Heart left ventricle (tissue), 16 donors: Measurements from ENCODE around the gene CPNE4. TPM values are rescaled to one million over a fixed set of nuclear protein-coding genes. Genes with fewer than 3 reads are reported as not detected.

Source experiments
- ATAC-seq, 4 donors: fragments of 200-7000 bp; cut with Tn5 transposase; one replicate each; pipeline ENCODE4 v1.9.1; 2020 to 2022; ENCODE audit warnings: moderate library complexity in 4 of 4, mild to moderate bottlenecking in 3 of 4, moderate number of reproducible peaks in 1 of 4
- DNase-seq, 5 donors: peaks; one replicate each; pipeline ENCODE4 v3.0.0-alpha.2; 2020
- H3K27ac ChIP-seq, 12 donors: fragments of 200-600 bp; sonication (generic) in 4 of 12; one replicate each; pipeline versions ENCODE4 v1.5.0 to v1.8.0; 2016 to 2022; ENCODE audit warnings: mild to moderate bottlenecking in 2 of 12
- H3K27me3 ChIP-seq, 9 donors: fragments of 200-600 bp; sonication (generic) in 2 of 9; one replicate each; pipeline versions ENCODE4 v1.5.1 to v1.8.0; 2016 to 2022; ENCODE audit warnings: mild to moderate bottlenecking in 3 of 9
- H3K36me3 ChIP-seq, 9 donors: fragments of 200-600 bp; sonication (generic) in 2 of 9; one replicate each; pipeline versions ENCODE4 v1.5.0 to v1.8.0; 2018 to 2022; ENCODE audit warnings: mild to moderate bottlenecking in 2 of 9
- H3K4me1 ChIP-seq, 12 donors: fragments of 200-600 bp; sonication (generic) in 4 of 12; one replicate each; pipeline versions ENCODE4 v1.5.0 to v1.8.0; 2016 to 2022; ENCODE audit warnings: mild to moderate bottlenecking in 3 of 12
- H3K4me3 ChIP-seq, 12 donors: fragments of 200-600 bp; sonication (generic) in 4 of 12; one replicate each; pipeline versions ENCODE4 v1.5.0 to v1.8.0; 2017 to 2022; ENCODE audit warnings: mild to moderate bottlenecking in 9 of 12, moderate library complexity in 4 of 12
- H3K9me3 ChIP-seq, 12 donors: fragments of 200-600 bp; sonication (generic) in 4 of 12; one replicate each; pipeline versions ENCODE4 v1.5.0 to v1.8.0; 2016 to 2022; ENCODE audit warnings: mild to moderate bottlenecking in 1 of 12
- POLR2A ChIP-seq, 2 donors: fragments of 450-650 bp; IDR thresholded peaks; one replicate each; pipeline ENCODE4 v1.6.1; 2017; ENCODE audit warnings: antibody characterized with exemption in 2 of 2, mild to moderate bottlenecking in 2 of 2, moderate library complexity in 2 of 2
- WGBS, 4 donors: extraction: QIAGEN DNeasy Blood & Tissue Kit in 2 of 4; methylation state at CpG; one replicate each; pipeline versions ENCODE4 v1.1.5 to v1.1.7; 2013 to 2018; 5-methylcytosine and 5-hydroxymethylcytosine counted together
- intact Hi-C, 10 donors: fragments of 100-400 bp; cut with DNase I; formaldehyde crosslinking; loops; one replicate each; pipeline versions ENCODE4 v1.11.1 to v1.14.2; 2022
- polyA plus RNA-seq, 2 donors: library from polyadenylated mRNA; stranded (reverse); fragments of 200-250 nt; gene quantifications; one replicate each; pipeline ENCODE4 v1.2.3, GENCODE V29; 2013
- total RNA-seq, 9 donors: library from RNA; depleted of rRNA in 2 of 9; stranded (reverse); fragments of >200 nt in 2 of 9; fragmentation: NEBNext Ultra II Directional in 3 of 9; extraction: Animal tissue kit (Norgen Biotek cat#: 25700) in 3 of 9; gene quantifications; one replicate each; pipeline versions ENCODE4 v1.1.0 to v1.2.4, GENCODE V29; 2016 to 2023
- TF ChIP-seq, protein P1 (sequence below), 12 donors: fragments of 200-600 bp; sonication (generic) in 4 of 12; IDR thresholded peaks; one replicate each; pipeline versions ENCODE4 v1.5.0 to v1.8.0; 2018 to 2022; ENCODE audit warnings: antibody characterized with exemption in 12 of 12, mild to moderate bottlenecking in 5 of 12
- donor health status: ischemic (EF 13 %, LVEDD 7.1; RV severe dilation, severe dysfunction).
- donor health status: healthy with polysubstance abuse.
- donor health status: DM: no; HTN: yes; CAD: no.
- donor health status: DM: no; HTN: no; CAD: no.
- donor health status: ischemic (EF 25% LVEDD 6.9; RV normal size, moderate dysfunction).
- donor health status: ischemic (EF 25% LVEDD 5.7; RV mildly dilated, moderate dysfunction).
- donor health status: healthy.
- donor health status: DM: yes; HTN: yes; CAD: no.
- donor health status: ischemic (EF 35%, LVEDD 5.7; RV mildly dilated, moderate dysfunction).
- donor health status: nonischemic (EF 11% LVEDD 7.7; RV severe dilation, severe dysfunction).
- donor health status: DM: yes; HTN: yes; CAD: no.
- donor health status: PGD.
- donor health status: ischemic (EF 29% LVEDD 5.4; RV normal size, mild dysfunction).
- donor health status: nonischemic (EF 23%, LVEDD 6.1; RV moderate dilation, normal function).

Gene CPNE4
- total and polyA plus RNA-seq, 11 donors = 1.7 to 99.7 (median 24.9) TPM

DNA sequence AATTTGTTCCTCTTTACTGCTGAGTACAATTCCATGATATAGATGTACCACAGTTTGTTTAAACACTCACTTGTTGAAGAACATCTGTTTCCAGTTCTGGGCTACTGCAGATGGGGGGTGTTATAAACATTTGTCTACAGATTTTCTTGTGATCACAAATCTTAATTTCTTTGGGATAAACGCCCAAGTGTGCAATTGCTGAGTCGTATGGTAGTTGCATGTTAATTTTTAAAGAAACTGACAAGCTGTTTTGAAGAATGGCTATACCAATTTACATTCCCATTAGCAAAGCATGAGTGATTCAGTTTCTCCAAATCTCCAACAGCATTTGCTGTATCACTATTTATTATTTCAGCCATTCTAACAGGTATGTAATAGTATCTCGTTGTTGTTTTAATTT, 290.0 kb downstream of the CPNE4 start:
- Histone ChIP-seq H3K36me3 (no peaks in the 10 kb centered on the region), H3K27me3 (no peaks in the 10 kb centered on the region), H3K9me3 (peaks cover 0 to 5% (median 0%) of the 10 kb centered on the region in 12 donors), H3K4me1 (no peaks in the 10 kb centered on the region), H3K4me3 (no peak overlapping the region), H3K27ac (no peak overlapping the region)
- WGBS, 4 donors = 64 to 72% (median 69%) methylated on average over 3 of the region's 3 CpGs
- TF ChIP-seq POLR2A (IDR thresholded peaks at IDR 0.05) = no peak
- TF ChIP-seq, protein P1, sequence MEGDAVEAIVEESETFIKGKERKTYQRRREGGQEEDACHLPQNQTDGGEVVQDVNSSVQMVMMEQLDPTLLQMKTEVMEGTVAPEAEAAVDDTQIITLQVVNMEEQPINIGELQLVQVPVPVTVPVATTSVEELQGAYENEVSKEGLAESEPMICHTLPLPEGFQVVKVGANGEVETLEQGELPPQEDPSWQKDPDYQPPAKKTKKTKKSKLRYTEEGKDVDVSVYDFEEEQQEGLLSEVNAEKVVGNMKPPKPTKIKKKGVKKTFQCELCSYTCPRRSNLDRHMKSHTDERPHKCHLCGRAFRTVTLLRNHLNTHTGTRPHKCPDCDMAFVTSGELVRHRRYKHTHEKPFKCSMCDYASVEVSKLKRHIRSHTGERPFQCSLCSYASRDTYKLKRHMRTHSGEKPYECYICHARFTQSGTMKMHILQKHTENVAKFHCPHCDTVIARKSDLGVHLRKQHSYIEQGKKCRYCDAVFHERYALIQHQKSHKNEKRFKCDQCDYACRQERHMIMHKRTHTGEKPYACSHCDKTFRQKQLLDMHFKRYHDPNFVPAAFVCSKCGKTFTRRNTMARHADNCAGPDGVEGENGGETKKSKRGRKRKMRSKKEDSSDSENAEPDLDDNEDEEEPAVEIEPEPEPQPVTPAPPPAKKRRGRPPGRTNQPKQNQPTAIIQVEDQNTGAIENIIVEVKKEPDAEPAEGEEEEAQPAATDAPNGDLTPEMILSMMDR (IDR thresholded peaks at IDR 0.05) = no peak
- ATAC-seq (no peak), DNase-seq (no peak)
- intact Hi-C loops = no loop called here

DNA sequence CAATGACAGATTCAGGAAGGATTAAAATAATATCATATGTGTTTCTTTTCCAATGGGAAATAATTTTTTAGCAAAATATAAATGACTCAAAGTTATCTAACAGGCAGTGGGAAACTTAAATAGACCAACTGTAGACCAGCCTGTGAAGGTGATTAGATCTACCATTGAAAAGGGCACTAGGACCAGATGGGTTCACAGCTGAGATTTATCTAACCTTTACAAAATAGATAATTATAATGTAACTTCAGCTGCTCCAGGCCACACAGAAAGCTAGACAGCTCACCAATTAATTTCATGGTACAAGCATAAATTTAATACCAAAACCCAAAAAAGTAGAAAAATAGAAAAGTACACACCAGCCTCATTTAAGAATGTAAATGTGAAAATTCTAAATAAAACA, 291.7 kb downstream of the CPNE4 start:
- no peak for DNase-seq
- Histone ChIP-seq H3K4me3 (no peak overlapping the region), H3K36me3 (no peaks in the 10 kb centered on the region), H3K9me3 (peaks cover 0 to 5% (median 0%) of the 10 kb centered on the region in 12 donors), H3K27ac (no peak overlapping the region), H3K4me1 (no peaks in the 10 kb centered on the region), H3K27me3 (no peaks in the 10 kb centered on the region)
- intact Hi-C loops = no loop called here
- no peak for ATAC-seq
- TF ChIP-seq, protein P1 (IDR thresholded peaks at IDR 0.05) = no peak
- no peak for TF ChIP-seq POLR2A (IDR thresholded peaks at IDR 0.05)

DNA sequence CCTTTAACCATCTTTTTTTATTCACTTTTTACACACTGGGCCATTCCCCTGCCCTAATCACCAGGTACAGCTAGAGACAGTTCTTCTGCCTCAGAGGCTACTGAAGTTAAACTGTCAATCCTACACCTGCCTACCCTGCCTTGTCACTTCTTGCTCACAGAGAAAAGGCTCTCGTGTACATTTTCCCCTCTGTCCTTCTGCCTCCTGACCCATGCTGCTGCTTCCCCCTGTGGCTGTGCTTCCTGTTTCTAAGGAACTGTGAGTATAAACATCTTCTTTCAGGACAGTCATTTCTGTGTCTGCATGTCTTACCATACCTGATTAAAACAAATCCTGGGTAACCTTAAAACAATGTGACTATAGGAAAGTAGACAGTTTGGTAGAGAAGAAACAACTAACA, 295.6 kb downstream of the CPNE4 start:
- Histone ChIP-seq H3K36me3 (no peaks in the 10 kb centered on the region), H3K27ac (no peak overlapping the region), H3K9me3 (no peaks in the 10 kb centered on the region), H3K27me3 (no peaks in the 10 kb centered on the region), H3K4me3 (no peak overlapping the region), H3K4me1 (peaks cover 0 to 8% (median 0%) of the 10 kb centered on the region in 12 donors)
- WGBS, 4 donors = 31 to 44% (median 38%) methylated on average over 1 of the region's 1 CpG
- intact Hi-C loops = no loop called here
- ATAC-seq (no peak), DNase-seq (no peak)
- no peak for TF ChIP-seq POLR2A (IDR thresholded peaks at IDR 0.05)
- TF ChIP-seq, protein P1 (IDR thresholded peaks at IDR 0.05) = no peak

DNA sequence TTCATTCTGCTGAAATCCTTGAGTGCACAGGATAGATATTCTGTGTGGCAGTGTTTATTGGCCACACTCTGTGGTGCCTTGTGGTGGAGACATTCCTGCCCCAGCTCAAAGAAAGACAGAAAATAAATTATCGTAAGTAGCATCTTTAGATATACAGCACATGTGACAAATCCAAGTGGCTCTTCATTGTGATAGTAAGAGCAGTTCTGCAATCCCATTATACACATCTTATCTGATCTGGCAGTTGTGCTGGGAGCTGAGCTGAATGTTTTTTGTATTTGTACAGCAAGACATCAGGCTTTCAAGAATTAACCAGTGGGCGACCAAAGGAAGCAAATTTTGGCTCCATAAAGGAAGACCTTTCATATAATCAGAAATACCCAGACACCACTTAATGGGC, 296.7 kb downstream of the CPNE4 start:
- ATAC-seq = no peak
- H3K27ac ChIP-seq = no peak overlapping the region
- TF ChIP-seq, protein P1 (IDR thresholded peaks at IDR 0.05) = no peak
- TF ChIP-seq POLR2A (IDR thresholded peaks at IDR 0.05) = no peak
- 45 to 57% (median 50%) methylated on average over 2 of the region's 2 CpGs for WGBS, 4 donors
- H3K4me1 ChIP-seq = peaks cover 0 to 17% (median 0%) of the 10 kb centered on the region in 12 donors
- no peaks in the 10 kb centered on the region for H3K27me3 ChIP-seq
- intact Hi-C loops = no loop called here
- H3K4me3 ChIP-seq = no peak overlapping the region
- H3K9me3 ChIP-seq = no peaks in the 10 kb centered on the region
- no peak for DNase-seq
- no peaks in the 10 kb centered on the region for H3K36me3 ChIP-seq
